GM12878 (cell line): ENCODE results near the gene TMPRSS3. TPM values are rescaled to one million over a fixed set of nuclear protein-coding genes. Genes with fewer than 3 reads are reported as not detected.

Experiments used
- ATAC-seq: fragments of 200-7000 bp; cut with Tn5 transposase; 3 replicates; pipeline ENCODE4 v1.9.1; 2020; ENCODE audit warnings: mild to moderate bottlenecking, moderate library complexity
- BruUV-seq: library from RNA; stranded (reverse); fragments of 400-500 nt; replicated peaks from 2 replicates; lab custom pipeline; 2021; lab: Mats Ljungman, UMichigan
- CTCF ChIA-PET: fragments of 300-600 bp; sonication (Branson Sonifier 250); formaldehyde crosslinking; extraction: SDS; loops from one replicate; lab custom pipeline; 2021; ENCODE audit warnings: inconsistent platforms; lab: Yijun Ruan, JAX
- POLR2A ChIA-PET: fragments of 350-600 bp; formaldehyde crosslinking; extraction: SDS; loops from one replicate; lab custom pipeline; 2021; ENCODE audit warnings: inconsistent platforms; lab: Charles Lee
- RAD21 ChIA-PET: fragments of 300-600 bp; sonication (Branson Sonifier 250); formaldehyde crosslinking; loops from one replicate; lab custom pipeline; 2023; ENCODE audit warnings: antibody characterized with exemption; ENCODE audit not compliant: unreplicated experiment; lab: Charles Lee
- SMC1A ChIA-PET: fragments of 300-600 bp; sonication (Branson Sonifier 250); formaldehyde crosslinking; loops from one replicate; lab custom pipeline; 2023; ENCODE audit not compliant: unreplicated experiment, uncharacterized antibody; lab: Charles Lee
- DNase-seq: peaks from one replicate; pipeline ENCODE4 v3.0.0-alpha.2; 2011; ENCODE audit warnings: low read depth, low spot score
- FAIRE-seq: peaks from 3 replicates; lab custom pipeline; 2011; peaks lifted over from hg19 to GRCh38; lab: Jason Lieb, UNC
- H2AFZ ChIP-seq: 2 replicates; pipeline ENCODE4 v1.6.0; 2011; ENCODE audit warnings: low read depth, low read length, control low read depth; ENCODE audit not compliant: control insufficient read depth
- H3K27ac ChIP-seq: 2 replicates; pipeline ENCODE4 v1.5.1; 2011; ENCODE audit warnings: control low read depth; ENCODE audit not compliant: control insufficient read depth, insufficient read depth
- H3K27me3 ChIP-seq, 2 experiments: replicated peaks in 1 of 2; 2 replicates each; pipeline versions ENCODE4 v1.6.0 to v1.6.1; 2011; ENCODE audit warnings: low read length in 1 of 2; ENCODE audit not compliant: control insufficient read depth in 2 of 2, insufficient read depth in 2 of 2
- H3K36me3 ChIP-seq, 2 experiments: 2 replicates each; pipeline ENCODE4 v1.5.1; 2011; ENCODE audit warnings: low read length in 1 of 2; ENCODE audit not compliant: control insufficient read depth in 2 of 2, insufficient read depth in 2 of 2
- H3K4me1 ChIP-seq: 2 replicates; pipeline ENCODE4 v1.6.1; 2011; ENCODE audit warnings: mild to moderate bottlenecking, low read length, moderate library complexity, mixed read lengths; ENCODE audit not compliant: control insufficient read depth, insufficient read depth
- H3K4me2 ChIP-seq: 2 replicates; pipeline ENCODE4 v1.6.0; 2011; ENCODE audit warnings: control low read depth; ENCODE audit not compliant: control insufficient read depth, insufficient read depth
- H3K4me3 ChIP-seq: fragments of 200-600 bp; sonication (generic); 2 replicates; pipeline ENCODE4 v1.5.1; 2016
- H3K79me2 ChIP-seq: 2 replicates; pipeline ENCODE4 v1.6.0; 2011; ENCODE audit warnings: low read length; ENCODE audit not compliant: control insufficient read depth, insufficient read depth
- H3K9ac ChIP-seq: 2 replicates; pipeline ENCODE4 v1.8.0; 2011; ENCODE audit warnings: low read length, control low read depth, mixed read lengths; ENCODE audit not compliant: control insufficient read depth, insufficient read depth
- H3K9me3 ChIP-seq: replicated peaks from 3 replicates; pipeline ENCODE4 v1.5.1; 2011; ENCODE audit warnings: mild to moderate bottlenecking, low read length; ENCODE audit not compliant: control insufficient read depth, insufficient read depth
- H4K20me1 ChIP-seq: 2 replicates; pipeline ENCODE4 v1.6.0; 2011; ENCODE audit not compliant: control insufficient read depth, insufficient read depth
- CHD1 ChIP-seq: IDR thresholded peaks from 2 replicates; pipeline ENCODE4 v1.6.1; 2012; ENCODE audit warnings: low read depth, low read length, improper control_type of control experiment
- CREM ChIP-seq: IDR thresholded peaks from 2 replicates; pipeline ENCODE4 v1.6.1; 2014; ENCODE audit warnings: antibody characterized with exemption, low read depth
- ELK1 ChIP-seq: IDR thresholded peaks from 2 replicates; pipeline ENCODE4 v1.6.1; 2012; ENCODE audit warnings: low read depth, low read length, improper control_type of control experiment
- HCFC1 ChIP-seq: fragments of 150-350 bp; IDR thresholded peaks from 2 replicates; pipeline ENCODE4 v1.6.1; 2014; ENCODE audit warnings: low read length
- HDAC6 ChIP-seq: fragments of 200-600 bp; sonication (generic); IDR thresholded peaks from one replicate; pipeline ENCODE4 v1.8.0; 2017; ENCODE audit warnings: antibody characterized with exemption; ENCODE audit not compliant: unreplicated experiment
- IRF4 ChIP-seq: IDR thresholded peaks from 2 replicates; pipeline ENCODE4 v1.6.1; 2011; ENCODE audit warnings: low read depth, low read length
- MYC ChIP-seq: IDR thresholded peaks from 2 replicates; pipeline ENCODE4 v1.6.1; 2011; ENCODE audit warnings: mild to moderate bottlenecking, low read length, moderate library complexity, inconsistent platforms; ENCODE audit not compliant: insufficient read depth, insufficient replicate concordance, insufficient read length, severe bottlenecking
- NFYA ChIP-seq: IDR thresholded peaks from 2 replicates; pipeline ENCODE4 v1.6.1; 2011; ENCODE audit warnings: low read depth, mild to moderate bottlenecking, low read length, improper control_type of control experiment, borderline replicate concordance
- PBX3 ChIP-seq: IDR thresholded peaks from 2 replicates; pipeline ENCODE4 v1.6.1; 2011; ENCODE audit warnings: mild to moderate bottlenecking, low read depth, low read length, moderate library complexity; ENCODE audit not compliant: insufficient replicate concordance
- RCOR1 ChIP-seq: conservative IDR thresholded peaks from 2 replicates; pipeline ENCODE4 v1.6.1; 2012; ENCODE audit warnings: low read depth, low read length, improper control_type of control experiment
- SIX5 ChIP-seq: IDR thresholded peaks from 2 replicates; pipeline ENCODE4 v1.6.1; 2011; ENCODE audit warnings: mild to moderate bottlenecking, low read depth, low read length, moderate library complexity; ENCODE audit not compliant: severe bottlenecking
- SMARCA5 ChIP-seq: fragments of 450-650 bp; IDR thresholded peaks from 2 replicates; pipeline ENCODE4 v1.6.1; 2017; ENCODE audit warnings: mild to moderate bottlenecking
- SMC3 ChIP-seq: IDR thresholded peaks from 2 replicates; pipeline ENCODE4 v1.6.1; 2011; ENCODE audit warnings: low read length, improper control_type of control experiment, borderline replicate concordance
- SREBF2 ChIP-seq: IDR thresholded peaks from 2 replicates; pipeline ENCODE4 v1.6.1; 2012; ENCODE audit warnings: mild to moderate bottlenecking, low read length
- ZNF274 ChIP-seq: IDR thresholded peaks from one replicate; pipeline ENCODE4 v1.8.0; 2011; ENCODE audit not compliant: insufficient read length, insufficient read depth
- ZNF592 ChIP-seq: fragments of 450-650 bp; IDR thresholded peaks from 2 replicates; pipeline ENCODE4 v1.6.1; 2017; ENCODE audit warnings: mild to moderate bottlenecking, moderate library complexity
- WGBS: methylation state at CpG from one replicate; pipeline ENCODE4 v1.1.6; 2016; ENCODE audit warnings: low lambda C conversion rate; ENCODE audit not compliant: insufficient replicate concordance, insufficient coverage; ENCODE audit errors: missing lambda C conversion rate; 5-methylcytosine and 5-hydroxymethylcytosine counted together
- in situ Hi-C: fragments of 300-500 bp; cut with MboI; formaldehyde crosslinking; loops from 9 replicates; pipeline ENCODE4 v1.14.3; 2018; ENCODE audit warnings: mixed read lengths
- intact Hi-C: fragments of 100-400 bp; cut with micrococcal nuclease; formaldehyde crosslinking; loops from one replicate; pipeline ENCODE4 v1.14.2; 2022; ENCODE audit not compliant: unreplicated experiment
- polyA plus RNA-seq, 11 experiments: library from polyadenylated mRNA; depleted of rRNA in 4 of 11; unstranded in 6 of 11; stranded (reverse) in 5 of 11; fragments of >200 nt; fragmentation: Nextera tagmentation in 4 of 11; fragmentation: Illumina TruSeq in 1 of 11; extraction: Ambion mirVana in 4 of 11; extraction: Trizol in 1 of 11; gene quantifications; 1 replicate in 1 of 11; 2 replicates in 10 of 11; pipeline versions ENCODE4 v1.2.1 to v1.2.3, GENCODE V29; 2011 to 2016; ENCODE audit warnings: inconsistent platforms in 2 of 11, missing spikeins in 2 of 11, low read depth in 1 of 11
- total RNA-seq, 4 experiments: library from RNA; depleted of rRNA in 3 of 4; stranded (reverse); fragments of >200 nt in 3 of 4; fragmentation: Illumina TruSeq in 1 of 4; extraction: Trizol in 1 of 4; gene quantifications; 2 replicates each; pipeline versions ENCODE4 v1.2.1 to v1.2.3, GENCODE V29; 2013 to 2021

TMPRSS3 gene
- total and polyA plus RNA-seq, 10 of the 15 experiments (the other 5 are each of a cell fraction or from before 2014, with no cell fraction given): 0.51 to 1.5 (median 0.82) TPM; not detected in 1

- H2AFZ ChIP-seq: no peak overlapping the region
- ChIA-PET POLR2A (no interaction called here), CTCF (interaction anchor here (1.3 to 3.8 kb wide), 2 partner anchors 42 kb away, joined by 3 to 15 read pairs; no protein-coding TSS in a partner anchor), RAD21 (no interaction called here), SMC1A (interaction anchor here (1.1 to 4.7 kb wide), 2 partner anchors 13 to 160 kb away, joined by 3 to 19 read pairs; no protein-coding TSS in a partner anchor)
- H3K9ac ChIP-seq: no peak overlapping the region
- in situ Hi-C loops: loop anchor here (5.0 kb wide), 1 partner anchor 68 kb away; no protein-coding TSS in a partner anchor
- DNase-seq (no peak), FAIRE-seq (peak; percentile 57), ATAC-seq (peak; percentile 40; the same call in 1 of the 3 replicates)
- BruUV-seq: no TSS peak
- intact Hi-C loops: loop anchor here (2.0 to 5.0 kb wide), 2 partner anchors 21 to 63 kb away; no protein-coding TSS in a partner anchor
- peaks cover 6% of the 10 kb centered on the region; the same call in 2 of the 3 replicates for H3K9me3 ChIP-seq
- H4K20me1 ChIP-seq: no peaks in the 10 kb centered on the region
- no peak overlapping the region for H3K27ac ChIP-seq
- H3K79me2 ChIP-seq: no peaks in the 10 kb centered on the region
- 27% methylated on average over 17 of the region's 17 CpGs for WGBS
- H3K4me1 ChIP-seq: no peaks in the 10 kb centered on the region
- H3K27me3 ChIP-seq: no peaks in the 10 kb centered on the region
- no peak overlapping the region for H3K4me2 ChIP-seq
- H3K4me3 ChIP-seq: no peak overlapping the region
- H3K36me3 ChIP-seq: no peaks in the 10 kb centered on the region
- no peak for TF ChIP-seq HCFC1
- TF ChIP-seq ZNF592: no peak
- TF ChIP-seq SIX5: no peak
- no peak for TF ChIP-seq HDAC6
- no peak for TF ChIP-seq PBX3
- TF ChIP-seq MYC: no peak
- no peak for TF ChIP-seq SMC3
- no peak for TF ChIP-seq IRF4
- TF ChIP-seq RCOR1: no peak
- no peak for TF ChIP-seq CHD1
- no peak for TF ChIP-seq ZNF274
- TF ChIP-seq SMARCA5: no peak
- no peak for TF ChIP-seq NFYA
- TF ChIP-seq CREM: no peak
- no peak for TF ChIP-seq ELK1
- TF ChIP-seq SREBF2: no peak
These were observed 16.2 kb downstream of the TMPRSS3 start for GRCh38 chr21:42379426-42380215.
